CD4-positive, alpha-beta memory T cell (primary cell): ENCODE measurements around the gene CEL. TPM values are rescaled to one million over a fixed set of nuclear protein-coding genes. Genes with fewer than 3 reads are reported as not detected.

Experiments
- CTCF ChIA-PET: fragments of 350-600 bp; sonication (Branson Sonifier 250); formaldehyde crosslinking; loops from one replicate; lab custom pipeline; 2021; ENCODE audit warnings: inconsistent platforms; ENCODE audit not compliant: partially characterized antibody; lab: Charles Lee
- POLR2A ChIA-PET: fragments of 350-600 bp; sonication (Branson Sonifier 250); formaldehyde crosslinking; loops from one replicate; lab custom pipeline; 2021; ENCODE audit not compliant: partially characterized antibody; lab: Charles Lee
- DNase-seq, 5 donors: peaks; one replicate each; pipeline versions ENCODE4 v3.0.0 to v3.0.0-alpha.2; 2020 to 2022; ENCODE audit warnings: mixed read lengths in 1 of 5
- H3K27ac ChIP-seq: one replicate; pipeline ENCODE4 v1.7.0; 2013; ENCODE audit warnings: low read depth, low read length
- H3K27me3 ChIP-seq: 2 replicates; pipeline ENCODE4 v1.7.0; 2013; ENCODE audit warnings: mild to moderate bottlenecking, low read length, moderate library complexity; ENCODE audit not compliant: insufficient read depth
- H3K36me3 ChIP-seq: 2 replicates; pipeline ENCODE4 v1.7.0; 2013; ENCODE audit warnings: mild to moderate bottlenecking, low read length, moderate library complexity; ENCODE audit not compliant: insufficient read depth
- H3K4me1 ChIP-seq: 2 replicates; pipeline ENCODE4 v1.7.0; 2013; ENCODE audit warnings: mild to moderate bottlenecking, low read length, moderate library complexity; ENCODE audit not compliant: insufficient read depth
- H3K4me3 ChIP-seq, 2 donors: one replicate each; pipeline ENCODE4 v1.7.0; 2013; ENCODE audit warnings: low read length in 2 of 2, mild to moderate bottlenecking in 1 of 2
- H3K9me3 ChIP-seq, 2 donors: one replicate each; pipeline ENCODE4 v1.7.0; 2013; ENCODE audit warnings: low read length in 2 of 2, control low read depth in 1 of 2; ENCODE audit not compliant: control insufficient read depth in 1 of 2
- H3K27ac Mint-ChIP-seq, 7 donors: one replicate each; pipeline ENCODE4 v1.8.0; 2020 to 2021; ENCODE audit warnings: mixed read lengths in 7 of 7, mild to moderate bottlenecking in 6 of 7, inconsistent platforms in 3 of 7, moderate library complexity in 3 of 7
- H3K27me3 Mint-ChIP-seq, 2 donors: one replicate each; pipeline ENCODE4 v1.8.0; 2020 to 2021; ENCODE audit warnings: mixed read lengths in 2 of 2
- H3K36me3 Mint-ChIP-seq, 2 donors: one replicate each; pipeline ENCODE4 v1.8.0; 2020 to 2021; ENCODE audit warnings: mixed read lengths in 2 of 2, inconsistent platforms in 1 of 2, mild to moderate bottlenecking in 1 of 2
- H3K4me1 Mint-ChIP-seq, 4 donors: one replicate each; pipeline ENCODE4 v1.8.0; 2020 to 2021; ENCODE audit warnings: mixed read lengths in 4 of 4, mild to moderate bottlenecking in 1 of 4
- H3K4me3 Mint-ChIP-seq, 8 donors: one replicate each; pipeline ENCODE4 v1.8.0; 2020 to 2021; ENCODE audit warnings: mixed read lengths in 8 of 8, mild to moderate bottlenecking in 7 of 8, moderate library complexity in 6 of 8, inconsistent platforms in 3 of 8
- H3K9me3 Mint-ChIP-seq, 8 donors: one replicate each; pipeline ENCODE4 v1.8.0; 2020 to 2021; ENCODE audit warnings: mixed read lengths in 8 of 8, mild to moderate bottlenecking in 5 of 8, inconsistent platforms in 3 of 8, moderate library complexity in 1 of 8
- intact Hi-C: fragments of 100-400 bp; cut with micrococcal nuclease; formaldehyde crosslinking; loops from one replicate; pipeline ENCODE4 v1.15.1; 2023
- polyA plus RNA-seq, 2 donors: library from polyadenylated mRNA; unstranded; fragments of 300-500 nt; fragmentation: Illumina TruSeq; gene quantifications; one replicate each; pipeline ENCODE4 v1.2.3, GENCODE V29; 2021
- total RNA-seq, 2 experiments: library from RNA; stranded (reverse); gene quantifications; one replicate each; pipeline ENCODE4 v1.2.3, GENCODE V29; 2021

The CEL gene
- total and polyA plus RNA-seq, 4 experiments from 2014 or later, result 0.15 to 1.6 (median 1.2) TPM; not detected in 1

GRCh38 chr9:133100506-133101355 is 39.0 kb downstream of the CEL start:
- H3K4me1 ChIP-seq, result no peaks in the 10 kb centered on the region
- POLR2A ChIA-PET, result interaction anchor here (1.2 to 25.7 kb wide), 3 partner anchors 17 to 47 kb away, joined by 3 to 345 read pairs (median 6); no protein-coding TSS in a partner anchor
- no peak overlapping the region for H3K27ac ChIP-seq
- DNase-seq, result no peak
- CTCF ChIA-PET, result interaction anchor here (2.2 to 30.1 kb wide), 2 partner anchors 51 to 81 kb away, joined by 6 to 596 read pairs; no protein-coding TSS in a partner anchor
- peaks cover 0 to 9% of the 10 kb centered on the region in 2 donors for H3K9me3 ChIP-seq
- intact Hi-C loops, result no loop called here
- Mint-ChIP-seq H3K27me3 (no peaks in the 10 kb centered on the region), H3K27ac (peak overlapping the region in 2 of 7 donors; percentile 24 to 30), H3K36me3 (peaks cover 59 to 73% of the 10 kb centered on the region in 2 donors), H3K9me3 (peaks cover 0 to 18% (median 11%) of the 10 kb centered on the region in 8 donors), H3K4me3 (no peak overlapping the region), H3K4me1 (no peaks in the 10 kb centered on the region)
- no peaks in the 10 kb centered on the region for H3K27me3 ChIP-seq
- no peak overlapping the region for H3K4me3 ChIP-seq
- peaks cover 74% of the 10 kb centered on the region for H3K36me3 ChIP-seq

- H3K9me3 ChIP-seq, result peaks cover 0 to 2% of the 10 kb centered on the region in 2 donors
- intact Hi-C loops, result no loop called here
- Mint-ChIP-seq H3K36me3 (peaks cover 54 to 70% of the 10 kb centered on the region in 2 donors), H3K27ac (peak overlapping the region in 2 of 7 donors; percentile 30 to 35), H3K4me1 (no peaks in the 10 kb centered on the region), H3K4me3 (no peak overlapping the region), H3K27me3 (no peaks in the 10 kb centered on the region), H3K9me3 (peaks cover 0 to 10% (median 3%) of the 10 kb centered on the region in 8 donors)
- no peaks in the 10 kb centered on the region for H3K4me1 ChIP-seq
- peaks cover 82% of the 10 kb centered on the region for H3K36me3 ChIP-seq
- H3K4me3 ChIP-seq, result no peak overlapping the region
- ChIA-PET POLR2A (interaction anchor here (1.2 to 25.7 kb wide), 3 partner anchors 17 to 46 kb away, joined by 3 to 345 read pairs (median 6); no protein-coding TSS in a partner anchor), CTCF (interaction anchor here (1.1 to 30.1 kb wide), 4 partner anchors 10 to 80 kb away, joined by 3 to 596 read pairs (median 4); no protein-coding TSS in a partner anchor)
- no peak overlapping the region for H3K27ac ChIP-seq
- H3K27me3 ChIP-seq, result no peaks in the 10 kb centered on the region
- no peak for DNase-seq
Measured at GRCh38 chr9:133101356-133102189, 39.8 kb downstream of the CEL start.

- no peak overlapping the region for H3K4me3 Mint-ChIP-seq
- no peaks in the 10 kb centered on the region for H3K27me3 Mint-ChIP-seq
- no peaks in the 10 kb centered on the region for H3K9me3 ChIP-seq
- peak overlapping the region in 2 of 7 donors; percentile 52 to 88 for H3K27ac Mint-ChIP-seq
- H3K36me3 ChIP-seq, result peaks cover 90% of the 10 kb centered on the region
- no peaks in the 10 kb centered on the region for H3K4me1 Mint-ChIP-seq
- H3K27ac ChIP-seq, result no peak overlapping the region
- H3K9me3 Mint-ChIP-seq, result peaks cover 0 to 4% (median 1%) of the 10 kb centered on the region in 8 donors
- peaks cover 53 to 70% of the 10 kb centered on the region in 2 donors for H3K36me3 Mint-ChIP-seq
- no peak overlapping the region for H3K4me3 ChIP-seq
- intact Hi-C loops, result loop anchor here (1.0 kb wide), 1 partner anchor 42 kb away; no protein-coding TSS in a partner anchor
- no peaks in the 10 kb centered on the region for H3K4me1 ChIP-seq
- POLR2A ChIA-PET, result interaction anchor here (1.0 to 25.7 kb wide), 4 partner anchors 14 to 45 kb away, joined by 3 to 345 read pairs (median 5); no protein-coding TSS in a partner anchor
- CTCF ChIA-PET, result interaction anchor here (0.6 to 30.1 kb wide), 11 partner anchors 9 to 393 kb away, joined by 3 to 596 read pairs (median 4); partner anchors contain the start of gene GBGT1
- H3K27me3 ChIP-seq, result no peaks in the 10 kb centered on the region
- no peak for DNase-seq
Measured at GRCh38 chr9:133102190-133103021, 40.6 kb downstream of the CEL start.

GRCh38 chr9:133103183-133103986 is 41.6 kb downstream of the CEL start:
- no peak overlapping the region for H3K4me3 Mint-ChIP-seq
- intact Hi-C loops, result loop anchor here (1.0 kb wide), 1 partner anchor 41 kb away; no protein-coding TSS in a partner anchor
- Histone ChIP-seq H3K9me3 (no peaks in the 10 kb centered on the region), H3K4me1 (no peaks in the 10 kb centered on the region), H3K27ac (peak overlapping the region; percentile 15), H3K36me3 (peaks cover 91% of the 10 kb centered on the region), H3K27me3 (no peaks in the 10 kb centered on the region), H3K4me3 (no peak overlapping the region)
- DNase-seq, result peak; percentile 42 to 59 (median 48)
- peaks cover 48 to 70% of the 10 kb centered on the region in 2 donors for H3K36me3 Mint-ChIP-seq
- peak overlapping the region in 6 of 7 donors; percentile 52 to 88 (median 82) for H3K27ac Mint-ChIP-seq
- H3K27me3 Mint-ChIP-seq, result no peaks in the 10 kb centered on the region
- H3K4me1 Mint-ChIP-seq, result no peaks in the 10 kb centered on the region
- peaks cover 0 to 4% (median under 1%) of the 10 kb centered on the region in 8 donors for H3K9me3 Mint-ChIP-seq
- ChIA-PET CTCF (interaction anchor here (0.6 to 30.1 kb wide), 10 partner anchors 15 to 392 kb away, joined by 3 to 596 read pairs (median 4); partner anchors contain the start of genes GBGT1 and GTF3C5), POLR2A (interaction anchor here (1.0 to 25.7 kb wide), 3 partner anchors 13 to 383 kb away, joined by 3 to 345 read pairs (median 4); no protein-coding TSS in a partner anchor)

- peaks cover 91% of the 10 kb centered on the region for H3K36me3 ChIP-seq
- ChIA-PET POLR2A (interaction anchor here (1.0 to 25.7 kb wide), 2 partner anchors 43 to 383 kb away, joined by 3 to 345 read pairs; no protein-coding TSS in a partner anchor), CTCF (interaction anchor here (1.0 to 30.1 kb wide), 4 partner anchors 14 to 74 kb away, joined by 3 to 596 read pairs (median 8); partner anchors contain the start of gene GTF3C5)
- Mint-ChIP-seq H3K4me3 (no peak overlapping the region), H3K27ac (peak overlapping the region in 1 of 7 donors; percentile 70), H3K36me3 (peaks cover 42 to 66% of the 10 kb centered on the region in 2 donors), H3K27me3 (no peaks in the 10 kb centered on the region), H3K4me1 (no peaks in the 10 kb centered on the region), H3K9me3 (peaks cover 0 to 4% (median 0%) of the 10 kb centered on the region in 8 donors)
- no peak overlapping the region for H3K4me3 ChIP-seq
- peak overlapping the region; percentile 15 for H3K27ac ChIP-seq
- no peaks in the 10 kb centered on the region for H3K9me3 ChIP-seq
- intact Hi-C loops, result loop anchor here (1.0 kb wide), 1 partner anchor 40 kb away; no protein-coding TSS in a partner anchor
- no peak for DNase-seq
- H3K27me3 ChIP-seq, result no peaks in the 10 kb centered on the region
- no peaks in the 10 kb centered on the region for H3K4me1 ChIP-seq
Measured at GRCh38 chr9:133103987-133104505, 42.3 kb downstream of the CEL start.
